Trophoblast cell (in vitro differentiated cells and primary cell): Measurements from ENCODE around the gene TOMM40L.
A peak's percentile ranks its signal among the peaks of the same experiment; 100 is the strongest.

Experiments
- DNase-seq, 2 donors: peaks; one replicate each; pipeline ENCODE4 v3.0.0-alpha.2; 2016
- H2AFZ ChIP-seq: 2 replicates; pipeline ENCODE4 v1.6.1; 2013; ENCODE audit warnings: low read length, moderate library complexity, mild to moderate bottlenecking; ENCODE audit not compliant: insufficient read depth, poor library complexity
- H2AK5ac ChIP-seq: 2 replicates; pipeline ENCODE4 v1.6.1; 2013; ENCODE audit warnings: mild to moderate bottlenecking, low read length
- H2BK120ac ChIP-seq: 2 replicates; pipeline ENCODE4 v1.6.1; 2013; ENCODE audit warnings: low read length, mild to moderate bottlenecking, moderate library complexity; ENCODE audit not compliant: insufficient read depth, poor library complexity
- H2BK12ac ChIP-seq: 2 replicates; pipeline ENCODE4 v1.6.1; 2013; ENCODE audit warnings: mild to moderate bottlenecking, low read length, moderate library complexity
- H2BK5ac ChIP-seq: 2 replicates; pipeline ENCODE4 v1.6.1; 2013; ENCODE audit warnings: low read length, low read depth, moderate library complexity, mild to moderate bottlenecking; ENCODE audit not compliant: poor library complexity
- H3K14ac ChIP-seq: 2 replicates; pipeline ENCODE4 v1.6.1; 2013; ENCODE audit warnings: mild to moderate bottlenecking, low read length
- H3K18ac ChIP-seq: 2 replicates; pipeline ENCODE4 v1.6.1; 2013; ENCODE audit warnings: mild to moderate bottlenecking, low read length
- H3K23ac ChIP-seq: 2 replicates; pipeline ENCODE4 v1.6.1; 2013; ENCODE audit warnings: low read length
- H3K27ac ChIP-seq: 2 replicates; pipeline ENCODE4 v1.5.1; 2013; ENCODE audit warnings: low read depth, mild to moderate bottlenecking, inconsistent platforms, low read length, moderate library complexity
- H3K27me3 ChIP-seq: 2 replicates; pipeline ENCODE4 v1.6.1; 2013; ENCODE audit warnings: inconsistent platforms, mild to moderate bottlenecking, low read length, moderate library complexity; ENCODE audit not compliant: insufficient read depth
- H3K36me3 ChIP-seq, 2 experiments: 1 replicate in 1 of 2; 2 replicates in 1 of 2; pipeline ENCODE4 v1.6.1; 2013; ENCODE audit warnings: low read length in 2 of 2, mild to moderate bottlenecking in 2 of 2, moderate library complexity in 1 of 2; ENCODE audit not compliant: insufficient read depth in 2 of 2, control insufficient read depth in 1 of 2
- H3K4ac ChIP-seq: 2 replicates; pipeline ENCODE4 v1.6.1; 2013; ENCODE audit warnings: low read depth, mild to moderate bottlenecking, low read length, moderate library complexity
- H3K4me1 ChIP-seq, 2 experiments: 1 replicate in 1 of 2; 2 replicates in 1 of 2; pipeline ENCODE4 v1.6.1; 2013; ENCODE audit warnings: low read length in 2 of 2, mild to moderate bottlenecking in 2 of 2, moderate library complexity in 1 of 2; ENCODE audit not compliant: insufficient read depth in 2 of 2, control insufficient read depth in 1 of 2
- H3K4me2 ChIP-seq: 2 replicates; pipeline ENCODE4 v1.6.1; 2013; ENCODE audit warnings: inconsistent platforms, mild to moderate bottlenecking, low read length, moderate library complexity
- H3K4me3 ChIP-seq: 2 replicates; pipeline ENCODE4 v1.5.1; 2013; ENCODE audit warnings: mild to moderate bottlenecking, low read depth, low read length, inconsistent platforms
- H3K79me1 ChIP-seq: one replicate; pipeline ENCODE4 v1.6.1; 2013; ENCODE audit warnings: low read length
- H3K79me2 ChIP-seq: 2 replicates; pipeline ENCODE4 v1.6.1; 2013; ENCODE audit warnings: low read length, mild to moderate bottlenecking; ENCODE audit not compliant: control insufficient read depth, insufficient read depth, poor library complexity
- H3K9ac ChIP-seq: 2 replicates; pipeline ENCODE4 v1.6.1; 2013; ENCODE audit warnings: mild to moderate bottlenecking, low read length
- H3K9me3 ChIP-seq: 2 replicates; pipeline ENCODE4 v1.6.1; 2013; ENCODE audit warnings: low read depth, mild to moderate bottlenecking, control low read depth, inconsistent platforms, low read length; ENCODE audit not compliant: insufficient read depth
- H4K12ac ChIP-seq: 2 replicates; pipeline ENCODE4 v1.6.1; 2013; ENCODE audit warnings: low read depth, mild to moderate bottlenecking, low read length, moderate library complexity
- H4K8ac ChIP-seq: 2 replicates; pipeline ENCODE4 v1.6.1; 2013; ENCODE audit warnings: low read depth, mild to moderate bottlenecking, low read length, moderate library complexity
- H4K91ac ChIP-seq: one replicate; pipeline ENCODE4 v1.6.1; 2013; ENCODE audit warnings: low read depth, mild to moderate bottlenecking, low read length, moderate library complexity
- WGBS: extraction: QIAGEN DNeasy Blood & Tissue Kit; methylation state at CpG from one replicate; pipeline ENCODE4 v1.1.7; 2013; ENCODE audit warnings: missing lambda C conversion rate; ENCODE audit not compliant: insufficient read length, insufficient coverage; ENCODE audit errors: extremely low coverage; 5-methylcytosine and 5-hydroxymethylcytosine counted together

TOMM40L gene

DNA sequence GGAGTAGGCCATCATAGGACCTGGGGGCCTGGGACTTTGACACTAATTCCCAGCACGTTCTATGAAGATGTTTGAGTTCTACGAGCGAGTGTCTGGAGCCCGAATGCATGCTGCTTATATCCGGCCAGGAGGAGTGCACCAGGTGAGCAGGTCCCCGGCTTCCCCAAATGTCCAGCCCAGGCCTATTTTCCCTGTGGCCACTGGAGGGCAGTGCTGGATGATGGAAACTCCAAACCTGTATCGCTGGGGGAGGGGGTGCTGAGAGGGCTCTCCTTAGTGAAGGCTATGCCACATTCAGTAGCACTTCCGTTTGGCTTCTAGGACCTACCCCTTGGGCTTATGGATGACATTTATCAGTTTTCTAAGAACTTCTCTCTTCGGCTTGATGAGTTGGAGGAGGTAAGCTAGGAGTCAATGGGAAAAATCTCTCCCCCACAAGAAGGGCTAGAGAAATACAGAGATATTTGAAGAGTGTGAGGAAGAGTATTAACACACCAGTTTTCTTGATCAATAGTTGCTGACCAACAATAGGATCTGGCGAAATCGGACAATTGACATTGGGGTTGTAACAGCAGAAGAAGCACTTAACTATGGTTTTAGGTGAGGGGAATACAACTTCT, 16.0 kb upstream of the TOMM40L start:
- DNase-seq = peak; percentile 74 to 88
- Histone ChIP-seq H3K4me1 (peaks cover 0 to under 1% of the 10 kb centered on the region in 2 experiments), H2BK5ac (no peak overlapping the region), H3K18ac (no peak overlapping the region), H3K36me3 (peaks cover 44 to 62% of the 10 kb centered on the region in 2 experiments), H3K9ac (no peak overlapping the region), H4K12ac (no peak overlapping the region), H2AK5ac (no peak overlapping the region), H3K23ac (no peak overlapping the region), H3K4me3 (no peak overlapping the region), H3K14ac (no peak overlapping the region), H3K9me3 (peaks cover 2% of the 10 kb centered on the region), H3K27me3 (no peaks in the 10 kb centered on the region), H3K79me2 (no peaks in the 10 kb centered on the region), H4K91ac (no peak overlapping the region), H3K79me1 (no peaks in the 10 kb centered on the region), H2AFZ (no peak overlapping the region), H4K8ac (no peak overlapping the region), H3K4ac (no peak overlapping the region), H2BK120ac (no peak overlapping the region), H3K4me2 (no peak overlapping the region), H2BK12ac (no peak overlapping the region), H3K27ac (no peak overlapping the region)
- WGBS = no CpG with 5 or more reads among the region's 11 CpGs

DNA sequence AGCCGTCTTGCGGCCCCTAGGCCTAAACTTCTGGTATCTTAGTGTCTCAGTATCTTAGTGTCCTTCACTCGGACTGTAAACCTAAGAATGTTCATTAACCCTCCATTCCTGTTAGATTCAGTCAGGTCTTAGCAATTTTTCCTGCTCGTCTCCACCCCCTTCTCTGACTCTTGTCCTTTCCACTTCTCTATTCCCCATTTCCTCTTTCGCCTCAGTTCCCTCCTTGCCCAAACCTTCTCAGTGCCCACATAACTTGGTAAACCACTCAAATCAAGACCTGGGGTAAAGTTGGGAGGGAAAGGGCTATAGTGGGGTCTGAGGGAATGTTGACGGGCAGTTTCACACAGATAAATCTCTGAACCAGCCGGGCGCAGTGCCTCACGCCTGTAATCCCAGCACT, 11.5 kb upstream of the TOMM40L start:
- Histone ChIP-seq H3K79me1 (peaks cover 11% of the 10 kb centered on the region), H4K91ac (no peak overlapping the region), H3K9ac (no peak overlapping the region), H2AK5ac (no peak overlapping the region), H3K27ac (no peak overlapping the region), H3K14ac (no peak overlapping the region), H3K18ac (no peak overlapping the region), H3K23ac (no peak overlapping the region), H2BK12ac (no peak overlapping the region), H2BK120ac (no peak overlapping the region), H4K8ac (no peak overlapping the region), H3K4me2 (no peak overlapping the region), H3K36me3 (peaks cover 35 to 48% of the 10 kb centered on the region in 2 experiments), H2AFZ (no peak overlapping the region), H4K12ac (no peak overlapping the region), H3K4ac (no peak overlapping the region), H2BK5ac (no peak overlapping the region), H3K9me3 (peaks cover 2% of the 10 kb centered on the region), H3K27me3 (no peaks in the 10 kb centered on the region), H3K4me1 (peaks cover 19 to 24% of the 10 kb centered on the region in 2 experiments), H3K79me2 (no peaks in the 10 kb centered on the region), H3K4me3 (no peak overlapping the region)
- no peak for DNase-seq
- WGBS = no CpG with 5 or more reads among the region's 9 CpGs

DNA sequence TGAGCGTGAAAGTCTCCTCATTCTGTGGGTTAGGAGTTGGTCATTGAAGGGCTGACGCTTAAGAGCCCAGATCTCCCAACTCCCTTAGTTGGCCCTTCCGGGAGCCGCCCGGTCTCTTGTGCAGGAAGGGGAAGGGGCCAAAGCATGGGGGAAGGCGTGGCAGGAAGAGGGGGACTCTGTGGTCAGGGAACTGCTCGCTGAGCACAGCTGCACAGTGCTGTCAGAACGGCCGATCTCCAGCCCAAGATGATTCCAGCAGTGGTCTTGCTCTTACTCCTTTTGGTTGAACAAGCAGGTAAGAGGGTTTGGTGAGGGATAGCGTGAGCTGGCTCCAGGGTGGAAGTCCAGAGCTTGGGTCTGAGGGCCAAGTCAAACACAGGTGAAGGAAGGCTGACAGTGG, 10.8 kb upstream of the TOMM40L start, which contains the start of gene FCER1G:
FCER1G (plus strand) TSS at position 220 of the 400 bp plus-strand sequence; CDS start at position 247, 27 bp downstream.
- Histone ChIP-seq H2BK120ac (no peak within 1 kb of the TSS), H3K4me1 (peaks cover 26 to 31% of the 10 kb centered on the region in 2 experiments), H2BK12ac (no peak within 1 kb of the TSS), H2BK5ac (no peak within 1 kb of the TSS), H4K91ac (no peak within 1 kb of the TSS), H3K18ac (no peak within 1 kb of the TSS), H4K8ac (peak within 1 kb of the TSS; percentile 17), H3K4me3 (no peak within 1 kb of the TSS), H3K36me3 (peaks cover 32 to 45% of the 10 kb centered on the region in 2 experiments), H3K27me3 (no peaks in the 10 kb centered on the region), H2AK5ac (no peak within 1 kb of the TSS), H3K79me1 (peaks cover 14% of the 10 kb centered on the region), H3K14ac (no peak within 1 kb of the TSS), H3K9me3 (peaks cover 2% of the 10 kb centered on the region), H3K4me2 (no peak within 1 kb of the TSS), H3K79me2 (no peaks in the 10 kb centered on the region), H3K9ac (no peak within 1 kb of the TSS), H2AFZ (no peak within 1 kb of the TSS), H3K4ac (no peak within 1 kb of the TSS), H3K23ac (no peak within 1 kb of the TSS), H3K27ac (peak within 1 kb of the TSS; percentile 20), H4K12ac (no peak within 1 kb of the TSS)
- WGBS = no CpG with 5 or more reads among the region's 10 CpGs
- DNase-seq = no peak

DNA sequence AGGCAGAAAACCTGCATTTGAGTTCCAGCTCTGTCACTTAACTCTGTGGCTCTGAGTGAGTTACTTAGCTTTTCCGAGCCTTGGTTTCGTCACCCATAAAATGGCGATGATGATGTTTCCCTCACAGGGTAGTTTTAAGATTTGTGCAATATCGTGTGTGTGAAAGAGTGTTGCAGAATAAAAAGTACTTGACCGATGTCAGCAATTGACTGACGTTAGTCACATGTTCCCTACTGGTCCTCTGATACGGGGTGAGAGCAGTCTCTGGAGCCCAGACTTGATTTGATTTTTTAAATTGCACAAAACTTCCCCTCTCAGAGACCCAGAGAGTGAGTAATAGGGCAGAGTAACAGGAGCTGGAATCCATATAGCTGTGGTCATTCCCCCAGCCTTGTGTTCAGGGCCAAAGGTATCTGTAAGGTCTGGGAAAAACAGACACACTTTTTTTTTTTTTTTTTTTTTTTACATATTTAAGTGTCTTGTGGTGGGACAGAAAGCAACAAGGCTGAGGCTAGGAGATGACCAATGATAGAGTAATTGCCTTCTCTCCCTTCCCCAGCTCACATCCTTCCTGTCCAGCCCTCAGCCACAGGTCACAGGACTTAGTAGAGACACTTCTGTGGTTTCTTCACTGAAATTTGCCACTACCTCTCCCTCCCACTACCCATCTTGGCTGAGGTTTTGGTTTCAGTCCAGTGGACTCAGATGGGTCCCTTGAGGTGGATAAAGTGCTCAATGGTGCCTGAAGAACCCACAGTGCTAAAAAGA, 8.7 kb upstream of the TOMM40L start:
- no peak overlapping the region for H3K4me3 ChIP-seq
- peak overlapping the region; percentile 51 for H2BK12ac ChIP-seq
- H3K4me2 ChIP-seq = peak overlapping the region; percentile 2

More for the DNA sequence above, 8.7 kb upstream of the TOMM40L start:
- WGBS = no CpG with 5 or more reads among the region's 7 CpGs
- Histone ChIP-seq H3K27me3 (no peaks in the 10 kb centered on the region), H4K12ac (no peak overlapping the region), H3K27ac (peak overlapping the region; percentile 85), H3K23ac (no peak overlapping the region), H2BK120ac (peak overlapping the region; percentile 79), H3K9me3 (peaks cover 2% of the 10 kb centered on the region), H3K18ac (peak overlapping the region; percentile 66), H3K14ac (peak overlapping the region; percentile 81), H3K36me3 (peaks cover 20 to 28% of the 10 kb centered on the region in 2 experiments), H2AFZ (no peak overlapping the region), H3K4me1 (peaks cover 26 to 32% of the 10 kb centered on the region in 2 experiments), H3K9ac (no peak overlapping the region), H4K91ac (peak overlapping the region; percentile 86), H3K4ac (peak overlapping the region; percentile 72), H2BK5ac (peak overlapping the region; percentile 68), H3K79me1 (peaks cover 19% of the 10 kb centered on the region), H4K8ac (peak overlapping the region; percentile 39), H3K79me2 (no peaks in the 10 kb centered on the region), H2AK5ac (no peak overlapping the region)
- peak; percentile 23 to 55 for DNase-seq
